NOMO-1 treated with DMSO at 0.1 percent for 48 hours (cell line): ENCODE measurements around the gene IQCM.

ENCODE experiments used
- DNase-seq: peaks from one replicate; lab custom pipeline; 2025; ENCODE audit not compliant: unreplicated experiment; lab: John Stamatoyannopoulos, UW

IQCM gene

GRCh38 chr4:149815743-149816142 is at the start of gene IQCM:
IQCM (minus strand) TSS chr4:149815843; CDS start chr4:149742691, 73,152 bp downstream.
- no peak for DNase-seq

- no peak for DNase-seq
Measured at GRCh38 chr4:149857446-149857845, 41.8 kb upstream of the IQCM start.

- DNase-seq: no peak
Measured at GRCh38 chr4:149845743-149846142, 30.1 kb upstream of the IQCM start.

GRCh38 chr4:149841686-149842085 is 26.0 kb upstream of the IQCM start:
- no peak for DNase-seq

GRCh38 chr4:149838036-149838435 is 22.4 kb upstream of the IQCM start:
- DNase-seq: no peak

GRCh38 chr4:149836546-149836945 is 20.9 kb upstream of the IQCM start:
- DNase-seq: no peak

- no peak for DNase-seq
Measured at GRCh38 chr4:149835280-149835679, 19.6 kb upstream of the IQCM start.

- no peak for DNase-seq
Measured at GRCh38 chr4:149831656-149832208, 16.1 kb upstream of the IQCM start.

GRCh38 chr4:149830823-149831222 is 15.2 kb upstream of the IQCM start:
- no peak for DNase-seq

- no peak for DNase-seq
Measured at GRCh38 chr4:149825336-149825735, 9.7 kb upstream of the IQCM start.

GRCh38 chr4:149823769-149824221 is 8.2 kb upstream of the IQCM start:
- no peak for DNase-seq

- DNase-seq: no peak
Measured at GRCh38 chr4:149801416-149801815, 14.2 kb downstream of the IQCM start.

GRCh38 chr4:149799546-149799945 is 16.1 kb downstream of the IQCM start:
- no peak for DNase-seq

- no peak for DNase-seq
Measured at GRCh38 chr4:149796381-149796780, 19.3 kb downstream of the IQCM start.

- no peak for DNase-seq
Measured at GRCh38 chr4:149795256-149795655, 20.4 kb downstream of the IQCM start.

- DNase-seq: no peak
Measured at GRCh38 chr4:149794352-149794751, 21.3 kb downstream of the IQCM start.

GRCh38 chr4:149793459-149793858 is 22.2 kb downstream of the IQCM start:
- DNase-seq: no peak

GRCh38 chr4:149791851-149792250 is 23.8 kb downstream of the IQCM start:
- no peak for DNase-seq

- DNase-seq: no peak
Measured at GRCh38 chr4:149790172-149790907, 25.3 kb downstream of the IQCM start.

- DNase-seq: no peak
Measured at GRCh38 chr4:149788300-149788699, 27.3 kb downstream of the IQCM start.

GRCh38 chr4:149785696-149786431 is 29.8 kb downstream of the IQCM start:
- DNase-seq: no peak

- DNase-seq: no peak
Measured at GRCh38 chr4:149784018-149784417, 31.6 kb downstream of the IQCM start.
